CD14-positive monocyte (primary cell): ENCODE data around the gene RIC8A. TPM values are rescaled to one million over a fixed set of nuclear protein-coding genes. Genes with fewer than 3 reads are reported as not detected.

ENCODE experiments used
- DNase-seq, 3 donors: peaks; one replicate each; pipeline ENCODE4 v3.0.0-alpha.2; 2011 to 2022
- H2AFZ ChIP-seq: 2 replicates; pipeline ENCODE4 v1.6.0; 2012; ENCODE audit warnings: mild to moderate bottlenecking, low read depth, low read length, inconsistent platforms; ENCODE audit not compliant: insufficient read depth, poor library complexity, severe bottlenecking
- H3K27ac ChIP-seq, 2 donors: 1 replicate in 1 of 2; 2 replicates in 1 of 2; pipeline ENCODE4 v1.5.1; 2012 to 2013; ENCODE audit warnings: low read length in 2 of 2, control low read depth in 1 of 2, inconsistent platforms in 1 of 2, low read depth in 1 of 2, mild to moderate bottlenecking in 1 of 2
- H3K27me3 ChIP-seq, 2 donors: one replicate each; pipeline versions ENCODE4 v1.6.0 to v1.6.1; 2011 to 2013; ENCODE audit warnings: low read length in 2 of 2; ENCODE audit not compliant: control insufficient read depth in 2 of 2, insufficient read depth in 2 of 2
- H3K36me3 ChIP-seq, 2 donors: replicated peaks in 1 of 2; 1 replicate in 1 of 2; 2 replicates in 1 of 2; pipeline versions ENCODE4 v1.5.1 to v1.6.1; 2012 to 2013; ENCODE audit warnings: low read length in 2 of 2, control low read depth in 1 of 2, inconsistent platforms in 1 of 2, mild to moderate bottlenecking in 1 of 2; ENCODE audit not compliant: insufficient read depth in 2 of 2, control insufficient read depth in 1 of 2
- H3K4me1 ChIP-seq, 2 donors: 1 replicate in 1 of 2; 2 replicates in 1 of 2; pipeline versions ENCODE4 v1.5.1 to v1.6.1; 2012 to 2013; ENCODE audit warnings: low read length in 2 of 2, control low read depth in 1 of 2, inconsistent platforms in 1 of 2, mild to moderate bottlenecking in 1 of 2, moderate library complexity in 1 of 2; ENCODE audit not compliant: insufficient read depth in 2 of 2, control insufficient read depth in 1 of 2
- H3K4me2 ChIP-seq: replicated peaks from 2 replicates; pipeline ENCODE3; 2012; ENCODE audit warnings: low read length, moderate library complexity, mild to moderate bottlenecking; ENCODE audit not compliant: poor library complexity, severe bottlenecking; ENCODE audit errors: extremely low read depth
- H3K4me3 ChIP-seq, 3 experiments: fragments of 200-600 bp in 1 of 3; sonication (generic) in 1 of 3; replicated peaks in 1 of 3; 1 replicate in 2 of 3; 2 replicates in 1 of 3; pipeline ENCODE4 v1.5.1; 2011 to 2013; ENCODE audit warnings: low read length in 3 of 3, mild to moderate bottlenecking in 3 of 3, control low read depth in 2 of 3, low read depth in 2 of 3, inconsistent platforms in 1 of 3, moderate library complexity in 1 of 3
- H3K79me2 ChIP-seq: 2 replicates; pipeline ENCODE4 v1.6.0; 2012; ENCODE audit warnings: mild to moderate bottlenecking, control low read depth, inconsistent platforms, low read length, moderate library complexity; ENCODE audit not compliant: insufficient read depth
- H3K9ac ChIP-seq: 2 replicates; pipeline ENCODE4 v1.6.0; 2017; ENCODE audit warnings: low read length, mild to moderate bottlenecking; ENCODE audit not compliant: insufficient read depth, poor library complexity, severe bottlenecking
- H3K9me3 ChIP-seq, 2 donors: replicated peaks in 1 of 2; 1 replicate in 1 of 2; 2 replicates in 1 of 2; pipeline versions ENCODE4 v1.5.1 to v1.6.1; 2012 to 2013; ENCODE audit warnings: low read length in 2 of 2, control low read depth in 1 of 2; ENCODE audit not compliant: control insufficient read depth in 1 of 2, insufficient read depth in 1 of 2
- H4K20me1 ChIP-seq: 2 replicates; pipeline ENCODE4 v1.6.0; 2012; ENCODE audit warnings: mild to moderate bottlenecking, low read length, control low read depth, moderate library complexity; ENCODE audit not compliant: insufficient read depth
- H3K27ac Mint-ChIP-seq, 7 donors: one replicate each; pipeline ENCODE4 v1.8.0; 2020; ENCODE audit warnings: mild to moderate bottlenecking in 7 of 7, mixed read lengths in 7 of 7, moderate library complexity in 6 of 7, inconsistent platforms in 2 of 7
- H3K27me3 Mint-ChIP-seq, 3 donors: one replicate each; pipeline ENCODE4 v1.8.0; 2021 to 2022; ENCODE audit warnings: low read depth in 3 of 3, mild to moderate bottlenecking in 3 of 3, mixed read lengths in 3 of 3, moderate library complexity in 3 of 3, inconsistent platforms in 1 of 3
- H3K36me3 Mint-ChIP-seq, 2 donors: one replicate each; pipeline ENCODE4 v1.8.0; 2020; ENCODE audit warnings: mixed read lengths in 2 of 2, inconsistent platforms in 1 of 2, mild to moderate bottlenecking in 1 of 2
- H3K4me1 Mint-ChIP-seq: one replicate; pipeline ENCODE4 v1.8.0; 2020; ENCODE audit warnings: mild to moderate bottlenecking, mixed read lengths
- H3K4me3 Mint-ChIP-seq, 2 donors: one replicate each; pipeline ENCODE4 v1.8.0; 2020; ENCODE audit warnings: mild to moderate bottlenecking in 2 of 2, mixed read lengths in 2 of 2, moderate library complexity in 1 of 2
- H3K9me3 Mint-ChIP-seq, 7 donors: one replicate each; pipeline ENCODE4 v1.8.0; 2020 to 2022; ENCODE audit warnings: mixed read lengths in 7 of 7, mild to moderate bottlenecking in 6 of 7, moderate library complexity in 6 of 7, inconsistent platforms in 2 of 7
- WGBS: methylation state at CpG from one replicate; pipeline ENCODE4 v1.1.5; 2013; ENCODE audit warnings: missing lambda C conversion rate; ENCODE audit not compliant: insufficient coverage; 5-methylcytosine and 5-hydroxymethylcytosine counted together
- intact Hi-C, 2 donors: fragments of 100-400 bp; cut with micrococcal nuclease; formaldehyde crosslinking; loops; one replicate each; pipeline versions ENCODE4 v1.15.0 to v1.15.1; 2023
- polyA plus RNA-seq, 3 donors: library from polyadenylated mRNA; depleted of rRNA in 1 of 3; unstranded in 2 of 3; stranded (reverse) in 1 of 3; fragments of 300-500 nt in 2 of 3; fragments of >200 nt in 1 of 3; fragmentation: Illumina TruSeq in 2 of 3; gene quantifications; 1 replicate in 2 of 3; 2 replicates in 1 of 3; pipeline ENCODE4 v1.2.3, GENCODE V29; 2012 to 2021
- TF ChIP-seq, protein P1 (sequence below): fragments of 200-600 bp; IDR thresholded peaks from one replicate; pipeline ENCODE4 v1.8.0; 2022; ENCODE audit warnings: antibody characterized with exemption, mild to moderate bottlenecking

Gene RIC8A
- polyA plus RNA-seq, 3 donors, result 51.1 to 79.1 (median 56.5) TPM

DNA sequence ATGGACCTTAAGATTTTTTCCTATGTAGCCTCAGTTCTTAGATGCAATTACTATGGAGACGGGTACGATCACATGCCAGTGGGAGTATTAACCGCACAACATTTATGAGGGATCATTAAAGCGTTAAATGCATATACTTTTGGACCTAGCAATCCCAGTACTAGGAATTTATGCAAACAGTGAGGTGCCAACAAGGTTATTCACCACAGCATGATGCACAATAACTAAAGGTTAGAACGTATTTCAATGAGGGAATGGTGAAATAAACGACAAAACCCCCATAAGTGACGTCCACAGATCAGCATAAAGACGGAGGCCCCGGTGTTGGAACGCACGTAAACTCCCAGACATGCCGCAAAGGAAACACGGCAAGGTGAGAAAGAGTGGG lies 28.1 kb downstream of the RIC8A start:
- TF ChIP-seq, protein P1, sequence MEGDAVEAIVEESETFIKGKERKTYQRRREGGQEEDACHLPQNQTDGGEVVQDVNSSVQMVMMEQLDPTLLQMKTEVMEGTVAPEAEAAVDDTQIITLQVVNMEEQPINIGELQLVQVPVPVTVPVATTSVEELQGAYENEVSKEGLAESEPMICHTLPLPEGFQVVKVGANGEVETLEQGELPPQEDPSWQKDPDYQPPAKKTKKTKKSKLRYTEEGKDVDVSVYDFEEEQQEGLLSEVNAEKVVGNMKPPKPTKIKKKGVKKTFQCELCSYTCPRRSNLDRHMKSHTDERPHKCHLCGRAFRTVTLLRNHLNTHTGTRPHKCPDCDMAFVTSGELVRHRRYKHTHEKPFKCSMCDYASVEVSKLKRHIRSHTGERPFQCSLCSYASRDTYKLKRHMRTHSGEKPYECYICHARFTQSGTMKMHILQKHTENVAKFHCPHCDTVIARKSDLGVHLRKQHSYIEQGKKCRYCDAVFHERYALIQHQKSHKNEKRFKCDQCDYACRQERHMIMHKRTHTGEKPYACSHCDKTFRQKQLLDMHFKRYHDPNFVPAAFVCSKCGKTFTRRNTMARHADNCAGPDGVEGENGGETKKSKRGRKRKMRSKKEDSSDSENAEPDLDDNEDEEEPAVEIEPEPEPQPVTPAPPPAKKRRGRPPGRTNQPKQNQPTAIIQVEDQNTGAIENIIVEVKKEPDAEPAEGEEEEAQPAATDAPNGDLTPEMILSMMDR, result no peak
- Histone ChIP-seq H3K4me3 (peak overlapping the region; percentile 45 to 96 (median 93)), H4K20me1 (peaks cover 8% of the 10 kb centered on the region), H3K9me3 (no peaks in the 10 kb centered on the region), H3K4me1 (peaks cover 20 to 23% of the 10 kb centered on the region in 2 donors), H3K36me3 (peaks cover 2 to 17% of the 10 kb centered on the region in 2 donors), H2AFZ (peak overlapping the region; percentile 96), H3K4me2 (peak overlapping the region; percentile 87), H3K27me3 (no peaks in the 10 kb centered on the region), H3K79me2 (peaks cover 36% of the 10 kb centered on the region), H3K27ac (peak overlapping the region; percentile 0 to 75), H3K9ac (peak overlapping the region; percentile 77)
- H3K4me3 Mint-ChIP-seq, result peak overlapping the region; percentile 82 to 92
- peaks cover 0 to 4% (median 1%) of the 10 kb centered on the region in 3 donors for H3K27me3 Mint-ChIP-seq
- H3K27ac Mint-ChIP-seq, result peak overlapping the region in 6 of 7 donors; percentile 65 to 99 (median 84)
- 0% methylated on average over 6 of the region's 13 CpGs for WGBS
- no peak for DNase-seq
- H3K36me3 Mint-ChIP-seq, result peaks cover 21 to 22% of the 10 kb centered on the region in 2 donors
- intact Hi-C loops, result loop anchor here (5.0 kb wide), 3 partner anchors 33 to 272 kb away; partner anchors contain the start of gene RNH1 (in 1 of the 2)
- H3K4me1 Mint-ChIP-seq, result peaks cover 24% of the 10 kb centered on the region
- H3K9me3 Mint-ChIP-seq, result no peaks in the 10 kb centered on the region

DNA sequence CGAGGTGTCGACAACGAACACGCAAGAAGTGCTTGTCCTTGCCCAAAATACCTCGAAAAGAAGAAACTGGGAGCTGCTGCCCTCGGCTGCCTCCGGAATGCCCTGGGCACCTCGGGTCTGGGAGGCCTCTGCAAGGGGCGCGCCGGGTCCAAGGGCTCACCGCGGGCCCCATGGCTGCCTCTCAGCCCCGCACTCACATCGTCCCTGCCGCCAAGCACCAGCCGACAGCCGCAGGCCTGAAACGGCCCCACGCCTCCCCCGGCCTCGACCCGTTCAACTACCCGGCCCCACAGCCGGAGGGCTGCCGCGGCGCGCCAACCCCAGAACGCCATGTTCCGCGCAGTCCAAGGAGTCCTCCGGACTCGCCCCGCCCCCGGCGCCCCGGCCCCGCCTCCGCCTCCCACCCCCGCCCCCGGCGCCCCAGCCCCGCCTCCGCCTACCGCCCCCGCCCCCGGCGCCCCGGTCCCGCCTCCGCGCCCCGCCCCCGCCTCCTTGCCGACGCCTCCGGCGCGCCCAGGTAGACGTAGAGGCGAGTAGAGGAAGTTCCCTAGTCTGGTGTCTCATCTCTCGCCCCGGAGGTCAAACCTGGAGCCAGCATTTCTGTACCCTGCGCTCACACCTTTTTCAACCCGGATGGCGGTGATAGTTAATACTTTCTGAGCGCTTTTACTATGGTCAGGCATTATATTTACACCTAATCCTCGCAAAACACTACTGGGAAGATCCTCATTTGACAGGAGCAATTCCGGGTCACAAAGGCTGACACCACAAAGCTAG lies 28.7 kb downstream of the RIC8A start, which contains the start of gene SIRT3:
TSS of gene SIRT3 (minus strand) at position 346 of the 777 bp plus-strand sequence. CDS start at position 332, 14 bp downstream.
- peak within 1 kb of the TSS; percentile 97 to 98 for H3K27ac ChIP-seq
- peaks cover 0 to 4% (median 1%) of the 10 kb centered on the region in 3 donors for H3K27me3 Mint-ChIP-seq
- H3K4me3 Mint-ChIP-seq, result peak within 1 kb of the TSS; percentile 96 to 97
- H3K9me3 Mint-ChIP-seq, result no peaks in the 10 kb centered on the region
- H3K79me2 ChIP-seq, result peaks cover 39% of the 10 kb centered on the region
- TF ChIP-seq, protein P1, result no peak
- peaks cover 20 to 23% of the 10 kb centered on the region in 2 donors for H3K4me1 ChIP-seq
- H3K36me3 ChIP-seq, result peaks cover 6 to 22% of the 10 kb centered on the region in 2 donors
- peak within 1 kb of the TSS; percentile 87 for H3K4me2 ChIP-seq
- no peaks in the 10 kb centered on the region for H3K27me3 ChIP-seq
- peak within 1 kb of the TSS; percentile 93 to 99 (median 96) for H3K4me3 ChIP-seq
- WGBS, result under 1% methylated on average over 62 of the region's 70 CpGs
- peaks cover 13% of the 10 kb centered on the region for H4K20me1 ChIP-seq
- H3K36me3 Mint-ChIP-seq, result peaks cover 24 to 27% of the 10 kb centered on the region in 2 donors
- no peaks in the 10 kb centered on the region for H3K9me3 ChIP-seq
- peak within 1 kb of the TSS; percentile 96 for H2AFZ ChIP-seq
- peak within 1 kb of the TSS; percentile 99 to 100 (median 100) for H3K27ac Mint-ChIP-seq
- H3K9ac ChIP-seq, result peak within 1 kb of the TSS; percentile 95
- peaks cover 24% of the 10 kb centered on the region for H3K4me1 Mint-ChIP-seq
- DNase-seq, result peak; percentile 75 to 86 (median 82)
- intact Hi-C loops, result loop anchor here (1.0 to 5.0 kb wide), 6 partner anchors 29 to 271 kb away; partner anchors contain the start of genes RNH1 (in 2 of the 2), BET1L (in 1 of the 2) and RIC8A (in 1 of the 2)
